Activated CD8-positive, alpha-beta memory T cell treated with anti-CD3 and anti-CD28 coated beads, Interleukin-2, amount 50 U/mL, for 4 hours (primary cell): Measurements from ENCODE around the gene C14orf180.
"Not testable (repeated sequence)": the region's sequence is repeated elsewhere in the genome, so short reads cannot be mapped to it uniquely, and the experiment has no call there.

ENCODE experiments used
- DNase-seq: peaks from one replicate; pipeline ENCODE4 v3.0.0-alpha.2; 2020

The C14orf180 gene

DNA sequence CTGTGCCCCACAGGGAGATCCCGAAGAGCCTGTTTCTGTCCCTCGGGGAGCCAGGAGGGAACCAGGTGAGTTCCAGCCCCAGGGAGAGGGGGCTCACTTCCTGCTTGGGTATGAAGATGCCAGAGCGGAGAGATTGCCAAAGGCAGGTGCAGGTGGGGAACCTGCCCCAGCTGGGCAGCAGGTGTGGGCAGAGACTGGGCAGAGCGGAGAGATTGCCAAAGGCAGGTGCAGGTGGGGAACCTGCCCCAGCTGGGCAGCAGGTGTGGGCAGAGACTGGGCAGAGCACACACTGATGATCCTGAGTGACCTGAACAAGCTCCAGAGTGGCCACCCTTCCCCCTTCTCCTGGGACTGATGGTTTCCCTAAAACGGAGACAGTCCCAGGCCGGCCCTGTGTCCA lies 375 bp downstream of the C14orf180 start:
- not testable (repeated sequence) for DNase-seq

DNA sequence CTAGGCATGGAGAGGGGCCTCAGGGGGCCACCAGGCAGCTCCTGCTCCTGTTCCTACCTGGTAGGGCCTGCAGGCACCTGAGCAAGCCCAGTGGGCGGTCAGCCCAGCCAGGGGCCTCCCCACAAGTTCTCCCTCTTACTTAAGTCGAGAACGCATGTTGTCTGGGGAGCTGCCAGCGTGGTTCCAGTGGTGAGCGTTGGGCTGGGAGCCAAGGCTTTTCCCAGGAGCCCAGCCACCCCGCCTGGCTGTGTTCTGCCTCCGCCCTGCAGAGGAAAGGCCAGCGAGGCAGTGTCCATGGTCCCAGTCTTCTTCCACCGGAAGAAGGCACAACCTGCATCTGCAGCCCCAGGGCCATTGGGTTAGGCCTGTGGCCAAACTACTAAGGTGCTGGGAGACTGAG lies 1.4 kb downstream of the C14orf180 start:
- DNase-seq = no peak

- DNase-seq = no peak
Measured at GRCh38 chr14:104581521-104581920, 2.0 kb downstream of the C14orf180 start.

GRCh38 chr14:104582005-104582404 lies 2.4 kb downstream of the C14orf180 start:
- no peak for DNase-seq

GRCh38 chr14:104582662-104583061 lies 3.1 kb downstream of the C14orf180 start:
- no peak for DNase-seq

DNA sequence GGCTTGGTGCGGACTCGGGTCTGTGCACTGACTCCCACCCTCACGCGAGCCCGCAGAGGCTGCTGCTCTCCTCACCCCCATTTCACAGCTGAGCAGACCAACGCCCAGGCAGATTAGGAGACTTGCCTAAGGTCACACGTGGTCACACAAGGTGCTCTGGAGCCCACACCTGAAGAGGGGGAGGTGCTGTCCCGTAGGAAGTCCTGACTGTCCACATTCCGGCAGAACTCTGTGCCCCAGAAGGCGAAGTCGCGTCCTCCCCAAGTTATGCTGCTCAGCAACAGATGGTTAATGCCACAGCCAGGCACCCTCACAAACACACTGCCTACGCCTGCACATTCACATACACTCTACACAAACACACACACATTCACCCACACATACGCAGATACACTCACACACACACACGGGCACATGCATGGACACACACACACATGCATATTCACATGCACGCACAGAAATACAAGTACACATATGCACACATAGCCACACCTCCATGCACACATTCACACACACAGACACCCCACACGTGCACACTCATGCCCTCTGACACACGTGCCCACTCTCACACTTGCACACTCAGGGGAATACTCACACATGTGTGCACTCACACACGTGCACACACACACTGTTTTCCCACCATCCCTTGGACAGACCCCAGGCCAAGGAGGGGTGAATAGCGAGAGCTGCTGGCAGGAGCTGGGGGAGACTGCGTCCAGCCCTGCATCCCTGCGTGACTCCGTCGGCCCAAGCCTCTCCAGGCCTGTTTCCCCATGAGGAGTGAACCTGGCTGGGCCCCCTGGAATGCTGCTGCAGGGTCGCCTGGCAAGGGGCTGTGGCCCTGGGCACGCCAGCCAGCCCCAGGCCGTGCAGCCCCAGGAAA lies 4.1 kb downstream of the C14orf180 start:
- DNase-seq = no peak

- no peak for DNase-seq
Measured at GRCh38 chr14:104584557-104584956, 5.0 kb downstream of the C14orf180 start.

DNA sequence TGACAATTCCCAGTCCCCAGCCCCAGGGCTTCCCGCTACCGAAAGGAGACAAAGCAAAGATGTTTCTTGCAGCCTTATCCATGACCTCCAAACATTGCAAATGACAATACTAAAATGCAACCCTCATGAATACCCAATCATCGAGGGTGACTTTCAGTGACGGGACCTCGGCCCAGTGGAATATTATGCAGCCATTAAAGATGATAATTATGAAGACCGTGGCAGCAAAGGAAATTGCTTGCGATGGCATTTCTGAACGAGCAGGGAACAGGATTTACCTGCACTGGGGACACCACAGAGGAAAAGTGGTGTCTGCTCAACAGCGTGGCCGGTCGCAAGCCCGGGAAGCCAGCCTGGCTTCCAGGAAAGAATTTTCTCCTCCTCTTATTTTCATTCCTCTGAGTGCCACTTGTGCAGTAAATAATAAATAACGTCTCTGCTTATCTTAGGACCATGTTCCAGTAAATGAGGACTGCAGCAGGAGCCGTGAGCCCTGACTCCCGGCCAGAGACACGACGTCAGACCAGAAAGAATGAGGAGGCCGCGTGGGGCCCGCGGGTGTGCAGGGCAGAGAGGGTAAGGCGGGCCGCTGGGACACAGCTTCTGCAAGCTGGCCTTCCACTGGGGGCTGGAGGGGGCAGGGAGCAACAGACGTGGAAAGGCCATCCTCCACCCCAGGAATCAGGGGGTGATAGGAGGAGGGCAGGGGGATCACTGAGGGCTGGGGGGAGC lies 6.6 kb downstream of the C14orf180 start:
- DNase-seq = no peak

DNA sequence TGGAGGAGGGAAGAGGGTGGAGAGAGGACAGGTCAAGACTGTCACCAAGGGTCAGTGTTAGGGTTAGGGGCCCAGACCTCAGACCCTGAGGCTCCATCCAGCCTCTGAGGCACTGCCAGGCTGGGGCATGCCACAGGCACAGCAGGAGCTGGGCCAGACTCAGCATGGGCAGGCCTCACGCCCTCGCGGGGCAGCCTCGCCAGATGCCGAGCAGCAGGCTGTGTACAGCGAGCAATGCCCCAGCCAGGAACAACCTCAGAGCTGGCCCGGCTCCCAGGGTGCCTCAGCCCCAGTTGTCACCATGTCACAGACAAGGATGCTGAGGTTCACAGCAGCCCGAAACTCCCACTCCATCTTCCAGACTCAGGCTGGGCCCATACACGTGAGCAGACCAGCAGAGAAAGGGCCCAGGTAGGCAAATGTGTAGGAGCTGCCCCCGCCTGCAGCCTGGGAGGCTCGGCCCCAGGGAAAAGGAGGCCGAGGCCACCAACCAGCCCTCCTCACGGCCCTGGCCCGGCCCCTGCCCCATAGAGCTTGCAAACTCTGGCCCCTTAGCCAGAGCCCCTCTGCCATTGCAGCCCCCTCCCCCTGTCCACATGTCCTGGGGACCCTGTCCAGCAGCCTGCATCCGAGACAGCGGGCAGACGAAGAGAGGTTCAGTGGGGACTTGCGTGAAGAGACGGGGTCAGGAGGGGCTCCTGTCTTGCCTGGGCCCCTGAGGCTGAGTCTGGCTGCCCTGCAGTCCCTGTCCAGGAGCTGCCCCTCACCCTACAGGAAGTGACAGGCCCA lies 7.5 kb downstream of the C14orf180 start:
- no peak for DNase-seq

DNA sequence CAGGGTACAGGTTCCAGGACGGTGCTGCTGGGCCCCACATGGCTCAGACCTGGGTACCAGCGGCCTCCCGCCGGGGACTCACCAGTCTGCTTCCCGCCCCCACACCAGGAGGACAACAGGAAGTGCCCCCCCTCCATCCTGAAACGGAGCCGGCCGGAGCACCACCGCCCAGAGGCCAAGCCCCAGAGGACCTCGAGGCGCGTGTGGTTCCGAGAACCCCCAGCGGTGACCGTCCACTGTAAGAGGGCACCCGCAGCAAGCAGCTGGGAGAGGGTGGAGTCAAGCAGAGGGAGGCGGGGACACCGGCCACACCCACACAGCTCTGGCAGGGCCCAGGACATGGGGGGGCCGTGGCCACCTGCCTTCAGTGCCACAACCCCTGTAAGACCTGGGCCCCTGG lies 8.1 kb downstream of the C14orf180 start:
- no peak for DNase-seq

GRCh38 chr14:104588066-104588857 lies 8.7 kb downstream of the C14orf180 start:
- DNase-seq = no peak

- no peak for DNase-seq
Measured at GRCh38 chr14:104589338-104590195, 10.0 kb downstream of the C14orf180 start.

GRCh38 chr14:104590240-104590965 lies 10.8 kb downstream of the C14orf180 start:
- DNase-seq = no peak

DNA sequence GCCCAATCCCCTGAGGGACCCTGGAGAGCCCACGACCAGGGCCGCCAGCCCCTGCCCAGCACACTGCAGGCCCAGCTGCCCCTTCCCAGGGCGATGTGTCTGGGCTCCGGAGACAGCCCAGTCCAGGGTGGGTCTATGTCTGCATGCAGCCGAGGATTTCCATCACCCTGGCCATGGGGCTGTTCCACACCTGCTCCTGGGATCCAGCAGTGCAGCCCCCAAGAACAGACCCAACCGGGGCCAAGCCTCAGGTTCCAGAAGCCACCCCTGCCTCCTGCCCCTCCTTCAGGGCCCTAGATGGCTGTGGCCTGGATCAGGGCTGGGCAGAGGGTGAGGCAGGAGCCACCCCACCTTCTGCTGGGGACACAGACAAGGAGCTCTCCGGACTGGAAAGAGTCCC lies 11.5 kb downstream of the C14orf180 start:
- DNase-seq = no peak

GRCh38 chr14:104591506-104592291 lies 12.1 kb downstream of the C14orf180 start:
- DNase-seq = no peak

GRCh38 chr14:104592292-104592672 lies 12.7 kb downstream of the C14orf180 start:
- DNase-seq = no peak

DNA sequence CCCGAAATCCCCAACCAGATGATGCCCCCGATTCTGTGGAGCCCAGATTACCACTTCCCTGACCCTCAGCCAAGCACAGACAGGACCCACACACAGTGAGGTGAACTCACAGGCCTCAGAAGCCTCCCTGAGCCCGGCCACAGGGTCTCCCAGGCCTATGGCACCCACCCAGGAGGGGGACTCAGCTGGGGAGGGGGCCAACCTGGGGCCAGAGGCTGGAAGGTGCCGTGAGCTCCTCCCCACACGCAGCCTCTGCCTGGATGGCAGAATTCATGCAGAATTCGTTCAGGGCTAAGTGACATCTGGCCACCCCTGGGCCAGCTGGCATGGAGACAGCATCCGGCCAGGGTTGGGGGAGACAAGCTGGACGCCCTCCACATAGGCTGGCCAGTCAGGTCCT lies 13.2 kb downstream of the C14orf180 start:
- no peak for DNase-seq

DNA sequence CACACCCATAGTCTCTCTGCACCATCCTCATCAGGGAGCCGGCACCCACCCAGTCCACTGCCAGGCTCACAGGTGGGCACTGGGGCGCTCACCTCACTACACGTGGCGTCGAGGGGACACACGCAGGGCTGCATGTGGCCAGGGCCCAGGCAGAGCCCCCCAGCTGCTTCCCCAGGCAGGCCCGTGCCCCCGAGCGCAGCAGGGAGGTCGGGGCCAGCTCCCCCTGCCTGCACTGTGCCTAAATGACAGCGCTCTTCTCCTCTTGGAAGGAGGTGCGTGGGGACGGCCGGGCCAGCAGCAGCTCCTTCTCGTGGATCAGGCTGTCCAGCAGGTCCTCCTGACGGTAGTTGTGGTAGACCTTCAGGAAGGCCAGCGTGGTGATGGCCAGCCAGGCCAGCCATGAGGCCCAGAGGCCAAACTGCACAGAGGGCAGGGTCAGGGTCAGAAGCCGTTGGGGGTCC lies 13.7 kb downstream of the C14orf180 start:
- DNase-seq = no peak

GRCh38 chr14:104593710-104594136 lies 14.2 kb downstream of the C14orf180 start:
- no peak for DNase-seq
